ENCODE measurements around the gene RNU2-1.
"Not testable (repeated sequence)": the region's sequence is repeated elsewhere in the genome, so short reads cannot be mapped to it uniquely, and the experiment has no call there.

The RNU2-1 gene

DNA sequence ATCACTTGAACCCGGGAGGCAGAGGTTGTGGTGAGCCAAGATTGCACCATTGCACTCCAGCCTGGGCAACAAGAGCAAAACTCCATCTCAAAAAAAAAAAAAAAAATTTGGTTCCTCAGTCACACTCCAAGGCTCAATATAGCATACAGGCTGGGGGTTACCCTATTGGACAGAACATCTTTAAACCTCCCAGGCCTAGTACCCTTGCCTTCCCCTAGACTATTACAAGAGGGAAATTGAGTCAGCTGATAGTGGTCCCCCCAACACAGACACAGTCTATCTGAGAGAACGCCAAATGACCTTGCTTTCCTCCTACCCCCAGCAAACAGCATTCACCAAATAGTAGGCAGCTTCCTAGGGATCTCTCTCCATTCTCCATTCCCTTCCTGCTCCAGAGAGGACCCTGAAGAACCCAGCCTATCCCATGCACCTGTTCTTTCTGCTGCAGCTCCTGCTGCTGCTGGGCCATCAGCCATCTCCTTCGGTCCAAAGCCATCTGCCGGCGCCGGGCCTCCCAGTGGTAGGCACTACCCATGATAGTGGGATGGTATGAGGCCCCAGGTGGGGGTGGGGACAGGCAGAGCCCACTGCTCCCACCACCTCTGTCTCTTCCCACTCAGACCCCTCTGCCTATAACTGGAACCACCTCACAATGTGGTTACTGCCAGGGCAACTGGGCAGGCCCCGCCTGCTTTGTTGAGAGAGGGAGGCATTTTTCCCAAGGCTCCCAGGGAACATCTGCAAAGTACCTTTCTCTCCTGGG, 5.6 kb downstream of the RNU2-1 start, which contains the start of gene CCDC200:
Gene CCDC200 (minus strand): TSS at position 604 of the 763 bp plus-strand sequence. CDS start 69 bp downstream, at position 535.
- H3K9ac ChIP-seq (ENCODE audit: low read length); H3K27me3 ChIP-seq (ENCODE audit: control insufficient read depth, insufficient read depth, low read length); H3K4me3 ChIP-seq (ENCODE audit: low read depth, low read length); H3K4me1 ChIP-seq (ENCODE audit: control insufficient read depth, insufficient read depth, low read length); H3K36me3 ChIP-seq (ENCODE audit: control insufficient read depth, insufficient read depth, low read length); H3K9me3 ChIP-seq (ENCODE audit: control insufficient read depth, insufficient read depth, low read depth, low read length); H3K27ac ChIP-seq (ENCODE audit: low read depth, low read length): not testable (repeated sequence)

- Histone ChIP-seq H3K9me3 (ENCODE audit: control insufficient read depth, insufficient read depth, low read depth, low read length) (no peaks in the 10 kb centered on the region), H3K27ac (ENCODE audit: low read depth, low read length) (no peak overlapping the region), H3K36me3 (ENCODE audit: control insufficient read depth, insufficient read depth, low read length) (peaks cover 2% of the 10 kb centered on the region; the same call in 1 of the 2 replicates), H3K9ac (ENCODE audit: low read length) (no peak overlapping the region), H3K4me3 (ENCODE audit: low read depth, low read length) (no peak overlapping the region), H3K27me3 (ENCODE audit: control insufficient read depth, insufficient read depth, low read length) (no peaks in the 10 kb centered on the region), H3K4me1 (ENCODE audit: control insufficient read depth, insufficient read depth, low read length) (no peaks in the 10 kb centered on the region)
Observed at GRCh38 chr17:43226393-43226792, 7.4 kb downstream of the RNU2-1 start.

- no peak overlapping the region for H3K27ac ChIP-seq (ENCODE audit: low read depth, low read length)
- no peak overlapping the region for H3K4me3 ChIP-seq (ENCODE audit: low read depth, low read length)
- no peak overlapping the region for H3K9ac ChIP-seq (ENCODE audit: low read length)
- no peaks in the 10 kb centered on the region for H3K9me3 ChIP-seq (ENCODE audit: control insufficient read depth, insufficient read depth, low read depth, low read length)
- peaks cover 2% of the 10 kb centered on the region; the same call in 1 of the 2 replicates for H3K36me3 ChIP-seq (ENCODE audit: control insufficient read depth, insufficient read depth, low read length)
- no peaks in the 10 kb centered on the region for H3K27me3 ChIP-seq (ENCODE audit: control insufficient read depth, insufficient read depth, low read length)
- no peaks in the 10 kb centered on the region for H3K4me1 ChIP-seq (ENCODE audit: control insufficient read depth, insufficient read depth, low read length)
Observed at GRCh38 chr17:43224146-43224705, 9.6 kb downstream of the RNU2-1 start.

DNA sequence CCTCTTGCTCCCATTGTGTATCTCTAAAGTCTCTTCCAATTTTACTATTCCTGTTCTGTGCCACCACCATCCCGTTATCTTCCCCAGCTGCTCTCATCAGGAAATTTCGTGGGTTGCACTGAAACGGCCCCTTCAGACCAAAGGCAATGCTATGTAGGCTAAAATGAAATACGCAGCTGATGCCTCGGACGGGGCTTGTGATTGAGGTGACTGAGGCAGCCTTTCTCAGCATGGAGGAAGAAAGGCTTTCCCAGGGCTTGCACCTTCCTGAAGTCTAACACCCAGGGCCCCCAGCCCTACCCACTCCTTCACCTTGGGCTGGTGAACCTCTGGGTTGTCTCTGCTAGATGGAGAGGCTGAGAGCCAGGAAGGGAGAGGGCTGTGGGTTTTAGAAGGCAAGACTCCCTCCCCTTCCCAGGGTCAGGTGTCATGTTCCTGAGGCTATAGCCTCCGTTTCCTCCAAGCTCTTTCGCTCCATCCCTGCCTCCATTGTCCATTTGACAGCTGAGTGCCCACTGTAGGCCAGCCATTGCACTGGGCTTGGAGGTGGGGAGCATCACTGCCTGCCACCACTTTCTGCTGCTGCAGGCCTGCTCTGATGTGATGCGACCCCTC, 13.2 kb downstream of the RNU2-1 start:
- Histone ChIP-seq H3K9me3 (ENCODE audit: control insufficient read depth, insufficient read depth, low read depth, low read length) (no peaks in the 10 kb centered on the region), H3K27me3 (ENCODE audit: control insufficient read depth, insufficient read depth, low read length) (no peaks in the 10 kb centered on the region), H3K27ac (ENCODE audit: low read depth, low read length) (no peak overlapping the region), H3K4me1 (ENCODE audit: control insufficient read depth, insufficient read depth, low read length) (no peaks in the 10 kb centered on the region), H3K9ac (ENCODE audit: low read length) (no peak overlapping the region), H3K36me3 (ENCODE audit: control insufficient read depth, insufficient read depth, low read length) (peaks cover 19% of the 10 kb centered on the region), H3K4me3 (ENCODE audit: low read depth, low read length) (no peak overlapping the region)

DNA sequence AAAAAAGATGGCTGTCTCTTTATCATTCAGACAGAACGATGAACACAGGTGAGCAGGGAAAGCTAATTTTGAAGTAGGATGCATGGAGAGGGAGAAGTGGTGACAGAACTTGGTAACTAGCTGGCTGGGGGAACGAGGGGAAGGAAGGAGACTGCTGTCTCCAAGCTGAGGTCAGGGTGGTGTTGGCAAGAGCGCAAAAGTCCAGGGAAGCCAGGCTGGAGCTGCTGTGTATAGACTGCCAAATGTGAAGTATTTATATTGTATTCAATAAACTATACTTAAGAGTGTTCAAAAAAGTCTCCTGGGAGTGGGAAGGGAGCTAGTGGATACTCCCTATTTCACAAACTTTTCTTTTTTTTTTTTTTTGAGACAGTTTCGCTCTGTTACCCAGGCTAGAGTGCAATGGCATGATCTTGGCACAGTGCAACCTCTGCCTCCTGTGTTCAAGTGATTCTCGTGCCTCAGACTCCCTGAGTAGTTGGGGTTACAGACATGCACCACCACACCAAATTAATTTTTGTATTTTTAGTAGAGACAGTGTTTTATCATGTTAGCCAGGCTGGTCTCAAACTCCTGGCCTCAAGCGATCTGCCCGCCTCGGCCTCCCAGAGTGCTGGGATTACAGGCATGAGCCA, 13.9 kb downstream of the RNU2-1 start:
- Histone ChIP-seq H3K9ac (ENCODE audit: low read length) (no peak overlapping the region), H3K4me1 (ENCODE audit: control insufficient read depth, insufficient read depth, low read length) (no peaks in the 10 kb centered on the region), H3K27me3 (ENCODE audit: control insufficient read depth, insufficient read depth, low read length) (no peaks in the 10 kb centered on the region), H3K9me3 (ENCODE audit: control insufficient read depth, insufficient read depth, low read depth, low read length) (no peaks in the 10 kb centered on the region), H3K4me3 (ENCODE audit: low read depth, low read length) (no peak overlapping the region), H3K27ac (ENCODE audit: low read depth, low read length) (no peak overlapping the region), H3K36me3 (ENCODE audit: control insufficient read depth, insufficient read depth, low read length) (peaks cover 20% of the 10 kb centered on the region)

DNA sequence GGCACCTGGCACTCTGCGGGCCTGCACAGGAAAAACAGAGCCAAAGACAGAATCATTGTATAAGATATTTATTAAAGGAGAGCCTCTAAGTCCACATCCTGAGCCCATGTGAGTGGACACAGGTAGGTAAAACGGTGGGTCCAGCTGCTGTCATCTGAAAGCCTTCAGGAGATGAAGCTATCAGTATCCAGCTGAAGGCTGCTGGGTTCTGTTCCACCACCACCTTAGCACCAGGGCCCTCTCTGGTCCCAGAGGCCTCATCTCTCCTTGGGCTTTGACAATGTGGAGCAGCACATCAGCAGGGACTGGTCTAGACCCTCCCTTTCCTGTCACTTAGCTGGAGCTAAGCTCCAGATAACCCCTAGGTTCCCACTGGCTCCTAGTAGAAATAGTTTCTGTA, 14.8 kb downstream of the RNU2-1 start:
- Histone ChIP-seq H3K36me3 (ENCODE audit: control insufficient read depth, insufficient read depth, low read length) (peaks cover 18% of the 10 kb centered on the region), H3K4me1 (ENCODE audit: control insufficient read depth, insufficient read depth, low read length) (no peaks in the 10 kb centered on the region), H3K27ac (ENCODE audit: low read depth, low read length) (no peak overlapping the region), H3K9ac (ENCODE audit: low read length) (no peak overlapping the region), H3K9me3 (ENCODE audit: control insufficient read depth, insufficient read depth, low read depth, low read length) (no peaks in the 10 kb centered on the region), H3K27me3 (ENCODE audit: control insufficient read depth, insufficient read depth, low read length) (no peaks in the 10 kb centered on the region), H3K4me3 (ENCODE audit: low read depth, low read length) (no peak overlapping the region)

DNA sequence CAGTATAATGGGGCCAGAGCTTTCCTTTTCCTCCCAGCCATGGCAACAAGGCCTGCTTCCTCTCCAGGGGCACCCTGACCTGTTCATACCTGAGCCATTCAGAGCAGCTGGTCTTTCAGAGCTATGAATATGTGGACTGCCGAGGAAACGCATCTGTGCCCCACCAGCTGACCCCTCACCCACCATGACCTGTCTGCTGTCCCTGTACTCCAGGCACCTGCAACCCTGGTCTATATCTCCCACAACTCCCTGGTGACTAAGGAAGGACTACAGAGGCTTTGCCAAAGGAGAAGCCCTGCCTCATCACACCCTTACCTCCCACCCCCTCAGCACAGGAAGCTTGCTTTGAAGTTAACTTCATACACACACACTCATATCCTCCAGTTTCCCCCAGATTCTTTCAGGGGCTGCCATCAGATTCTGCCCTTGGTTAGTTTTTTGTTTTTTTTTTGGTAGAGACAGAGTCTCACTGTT, 16.1 kb downstream of the RNU2-1 start:
- H3K27ac ChIP-seq (ENCODE audit: low read depth, low read length) = no peak overlapping the region
- H3K4me1 ChIP-seq (ENCODE audit: control insufficient read depth, insufficient read depth, low read length) = peaks cover 4% of the 10 kb centered on the region; the same call in 1 of the 2 replicates
- H3K36me3 ChIP-seq (ENCODE audit: control insufficient read depth, insufficient read depth, low read length) = peaks cover 18% of the 10 kb centered on the region
- no peak overlapping the region for H3K4me3 ChIP-seq (ENCODE audit: low read depth, low read length)
- no peaks in the 10 kb centered on the region for H3K9me3 ChIP-seq (ENCODE audit: control insufficient read depth, insufficient read depth, low read depth, low read length)
- no peaks in the 10 kb centered on the region for H3K27me3 ChIP-seq (ENCODE audit: control insufficient read depth, insufficient read depth, low read length)
- H3K9ac ChIP-seq (ENCODE audit: low read length) = no peak overlapping the region

DNA sequence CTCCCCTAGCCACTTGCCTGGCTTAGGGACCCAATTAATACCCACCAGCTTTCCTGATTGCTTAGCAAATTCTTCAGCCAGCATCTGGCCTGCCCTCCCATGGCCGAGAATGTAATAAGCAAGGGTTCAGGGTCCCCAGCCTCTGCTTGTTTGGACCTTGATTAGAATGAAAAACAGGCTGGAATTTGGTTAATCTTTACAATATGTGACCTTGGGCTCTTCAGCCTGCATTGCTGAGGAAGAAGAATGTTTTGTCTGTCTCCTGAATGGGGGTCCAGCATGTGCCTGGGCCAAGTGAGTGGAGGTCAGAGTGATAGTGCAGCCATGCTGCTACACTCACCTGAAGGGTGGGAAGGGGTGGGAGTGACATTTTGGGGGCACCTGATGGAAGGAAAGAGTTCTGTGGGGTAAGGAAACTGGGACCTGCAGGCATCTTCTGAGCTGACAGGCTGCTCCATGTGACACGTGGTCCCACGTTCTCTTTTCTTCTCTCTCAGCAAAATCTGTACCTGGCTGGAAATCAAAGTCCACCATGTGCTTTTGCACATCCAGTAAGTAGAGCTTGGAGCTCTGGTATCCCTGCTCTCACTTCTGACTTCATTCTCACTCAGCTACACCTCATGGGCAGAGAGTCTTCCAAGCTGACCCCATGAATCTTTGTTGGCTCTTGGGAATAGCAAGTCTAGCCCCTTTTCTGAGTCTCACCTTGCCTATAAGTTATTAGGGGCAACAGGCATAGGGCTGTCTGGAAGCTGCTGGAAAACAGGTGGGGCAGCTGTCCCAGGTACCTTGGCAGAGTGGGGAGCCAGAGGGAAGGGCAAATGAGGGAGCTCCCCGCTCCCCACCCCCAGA, 16.8 kb downstream of the RNU2-1 start:
- Histone ChIP-seq H3K4me3 (ENCODE audit: low read depth, low read length) (no peak overlapping the region), H3K36me3 (ENCODE audit: control insufficient read depth, insufficient read depth, low read length) (peaks cover 18% of the 10 kb centered on the region), H3K27me3 (ENCODE audit: control insufficient read depth, insufficient read depth, low read length) (no peaks in the 10 kb centered on the region), H3K9ac (ENCODE audit: low read length) (no peak overlapping the region), H3K27ac (ENCODE audit: low read depth, low read length) (no peak overlapping the region), H3K4me1 (ENCODE audit: control insufficient read depth, insufficient read depth, low read length) (peaks cover 9% of the 10 kb centered on the region; the same call in 1 of the 2 replicates), H3K9me3 (ENCODE audit: control insufficient read depth, insufficient read depth, low read depth, low read length) (no peaks in the 10 kb centered on the region)

DNA sequence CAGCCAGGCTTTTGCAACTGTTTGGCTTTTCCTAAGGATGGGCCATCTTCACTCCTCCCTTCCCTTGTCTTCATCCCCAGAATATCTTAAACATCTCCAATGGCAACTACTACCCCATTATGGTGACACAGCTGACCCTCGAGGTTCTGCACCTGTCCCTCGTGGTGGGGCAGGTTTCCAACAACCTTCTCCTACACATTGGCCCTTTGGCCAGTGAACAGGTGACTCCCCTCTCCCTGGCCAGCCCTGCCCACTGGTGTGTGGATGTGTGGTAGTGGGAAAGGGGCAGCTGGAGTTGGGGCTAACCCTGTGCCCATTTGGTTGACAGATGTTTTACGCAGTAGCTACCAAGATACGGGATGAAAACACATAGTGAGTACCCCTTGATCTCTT, 17.4 kb downstream of the RNU2-1 start:
- Histone ChIP-seq H3K27ac (ENCODE audit: low read depth, low read length) (no peak overlapping the region), H3K4me3 (ENCODE audit: low read depth, low read length) (no peak overlapping the region)

DNA sequence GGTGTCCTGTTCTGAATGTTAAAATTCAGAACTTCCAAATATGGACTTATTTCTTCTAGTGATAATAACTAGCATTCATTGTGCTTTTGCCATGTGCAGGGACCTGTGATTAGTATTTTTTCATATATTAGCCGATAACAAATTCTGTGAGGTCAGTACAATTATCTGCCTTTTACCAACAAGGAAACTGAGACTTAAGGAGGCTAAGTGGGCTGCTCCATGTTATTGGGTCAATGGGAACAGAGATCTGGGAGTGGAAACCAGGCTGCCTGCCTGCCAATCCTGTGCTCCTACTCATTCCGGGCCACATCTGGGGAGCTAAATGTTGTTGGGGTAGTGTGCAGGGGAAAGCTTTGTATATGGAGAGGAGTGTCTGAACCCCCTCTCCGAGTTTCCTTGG, 18.4 kb downstream of the RNU2-1 start:
- H3K4me3 ChIP-seq (ENCODE audit: low read depth, low read length) = no peak overlapping the region
- H3K9ac ChIP-seq (ENCODE audit: low read length) = no peak overlapping the region
- H3K36me3 ChIP-seq (ENCODE audit: control insufficient read depth, insufficient read depth, low read length) = peaks cover 18% of the 10 kb centered on the region
- H3K9me3 ChIP-seq (ENCODE audit: control insufficient read depth, insufficient read depth, low read depth, low read length) = no peaks in the 10 kb centered on the region
- peaks cover 15% of the 10 kb centered on the region for H3K4me1 ChIP-seq (ENCODE audit: control insufficient read depth, insufficient read depth, low read length)
- H3K27me3 ChIP-seq (ENCODE audit: control insufficient read depth, insufficient read depth, low read length) = no peaks in the 10 kb centered on the region
- no peak overlapping the region for H3K27ac ChIP-seq (ENCODE audit: low read depth, low read length)

More for the DNA sequence above, 17.4 kb downstream of the RNU2-1 start:
- H3K9me3 ChIP-seq (ENCODE audit: control insufficient read depth, insufficient read depth, low read depth, low read length) = no peaks in the 10 kb centered on the region
- peaks cover 18% of the 10 kb centered on the region for H3K36me3 ChIP-seq (ENCODE audit: control insufficient read depth, insufficient read depth, low read length)
- H3K27me3 ChIP-seq (ENCODE audit: control insufficient read depth, insufficient read depth, low read length) = no peaks in the 10 kb centered on the region
- H3K9ac ChIP-seq (ENCODE audit: low read length) = no peak overlapping the region
- peaks cover 9% of the 10 kb centered on the region; the same call in 1 of the 2 replicates for H3K4me1 ChIP-seq (ENCODE audit: control insufficient read depth, insufficient read depth, low read length)
